ENCODE results near the gene TMEM63B. TPM values are rescaled to one million over a fixed set of nuclear protein-coding genes. Genes with fewer than 3 reads are reported as not detected.
A peak's percentile ranks its signal among the peaks of the same experiment; 100 is the strongest.

The TMEM63B gene
- total RNA-seq, 2 experiments from 2014 or later: 11.1 to 11.6 TPM

GRCh38 chr6:44101832-44102231, 25.5 kb upstream of the TMEM63B start:
- no peaks in the 10 kb centered on the region for H3K36me3 Mint-ChIP-seq
- DNase-seq (no peak), ATAC-seq (no peak)
- no peaks in the 10 kb centered on the region for H3K27me3 Mint-ChIP-seq
- CTCF ChIA-PET: interaction anchor here (1.5 kb wide), 1 partner anchor 49 kb away, joined by 7 read pairs; no protein-coding TSS in a partner anchor
- no peaks in the 10 kb centered on the region for H3K9me3 Mint-ChIP-seq (ENCODE audit: low read depth)
- H3K4me1 Mint-ChIP-seq: peaks cover 17% of the 10 kb centered on the region
- H3K27ac Mint-ChIP-seq: no peak overlapping the region
- no peak overlapping the region for H3K4me3 Mint-ChIP-seq

- no peaks in the 10 kb centered on the region for H3K9me3 Mint-ChIP-seq (ENCODE audit: low read depth)
- CTCF ChIA-PET: interaction anchor here (0.6 to 1.5 kb wide), 3 partner anchors 49 to 1115 kb away, joined by 3 to 7 read pairs (median 3); no protein-coding TSS in a partner anchor
- no peak overlapping the region for H3K4me3 Mint-ChIP-seq
- ATAC-seq (no peak), DNase-seq (no peak)
- H3K36me3 Mint-ChIP-seq: no peaks in the 10 kb centered on the region
- H3K27me3 Mint-ChIP-seq: no peaks in the 10 kb centered on the region
- no peak overlapping the region for H3K27ac Mint-ChIP-seq
- H3K4me1 Mint-ChIP-seq: peaks cover 17% of the 10 kb centered on the region
Measured at GRCh38 chr6:44102527-44102926, 24.8 kb upstream of the TMEM63B start.

- CTCF ChIA-PET: interaction anchor here (0.6 to 1.1 kb wide), 2 partner anchors 29 to 30 kb away, joined by 3 read pairs; no protein-coding TSS in a partner anchor
- no peak for ATAC-seq
Measured at GRCh38 chr6:44104481-44105021, 22.8 kb upstream of the TMEM63B start.

DNA sequence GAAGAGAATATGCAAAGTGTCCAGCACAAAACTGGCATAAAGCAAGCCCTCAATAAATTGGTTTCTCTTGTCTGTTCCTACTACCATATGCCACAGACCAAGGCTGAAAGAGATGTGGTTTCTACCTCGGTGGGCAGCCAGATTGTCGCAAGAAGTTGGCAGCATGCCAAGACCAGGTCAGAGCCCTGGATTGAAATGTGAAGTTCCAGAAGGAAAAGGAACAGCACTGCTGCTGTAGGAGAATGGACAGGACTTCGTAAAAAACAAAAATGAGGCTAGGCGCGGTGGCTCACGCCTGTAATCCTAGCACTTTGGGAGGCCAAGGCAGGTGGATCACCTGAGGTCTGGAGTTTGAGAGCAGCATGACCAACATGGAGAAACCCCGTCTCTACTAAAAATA, 22.2 kb upstream of the TMEM63B start:
- ATAC-seq: no peak
- H3K27ac Mint-ChIP-seq: no peak overlapping the region

More at GRCh38 chr6:44104481-44105021, 22.8 kb upstream of the TMEM63B start:
- no peak for DNase-seq
- no peaks in the 10 kb centered on the region for H3K9me3 Mint-ChIP-seq (ENCODE audit: low read depth)
- H3K4me1 Mint-ChIP-seq: peaks cover 17% of the 10 kb centered on the region
- no peaks in the 10 kb centered on the region for H3K27me3 Mint-ChIP-seq
- H3K4me3 Mint-ChIP-seq: no peak overlapping the region
- no peak overlapping the region for H3K27ac Mint-ChIP-seq
- H3K36me3 Mint-ChIP-seq: peaks cover 2% of the 10 kb centered on the region

GRCh38 chr6:44105993-44106740, 21.2 kb upstream of the TMEM63B start:
- Mint-ChIP-seq H3K9me3 (ENCODE audit: low read depth) (no peaks in the 10 kb centered on the region), H3K27me3 (no peaks in the 10 kb centered on the region), H3K4me1 (peaks cover 27% of the 10 kb centered on the region), H3K27ac (no peak overlapping the region), H3K4me3 (no peak overlapping the region), H3K36me3 (peaks cover 3% of the 10 kb centered on the region)
- DNase-seq (no peak), ATAC-seq (no peak)
- CTCF ChIA-PET: interaction anchor here (0.6 to 1.7 kb wide), 3 partner anchors 9 to 27 kb away, joined by 3 to 4 read pairs (median 4); no protein-coding TSS in a partner anchor

More for the DNA sequence above, 22.2 kb upstream of the TMEM63B start:
- H3K27me3 Mint-ChIP-seq: no peaks in the 10 kb centered on the region
- H3K4me3 Mint-ChIP-seq: no peak overlapping the region
- H3K4me1 Mint-ChIP-seq: peaks cover 19% of the 10 kb centered on the region
- DNase-seq: no peak
- H3K9me3 Mint-ChIP-seq (ENCODE audit: low read depth): no peaks in the 10 kb centered on the region
- H3K36me3 Mint-ChIP-seq: peaks cover 2% of the 10 kb centered on the region
- CTCF ChIA-PET: interaction anchor here (0.6 to 1.7 kb wide), 2 partner anchors 10 to 30 kb away, joined by 3 read pairs; no protein-coding TSS in a partner anchor

- H3K27ac Mint-ChIP-seq: no peak overlapping the region
- ATAC-seq (no peak), DNase-seq (no peak)
- CTCF ChIA-PET: interaction anchor here (0.6 to 1.3 kb wide), 2 partner anchors 10 to 28 kb away, joined by 4 read pairs; no protein-coding TSS in a partner anchor
- H3K27me3 Mint-ChIP-seq: no peaks in the 10 kb centered on the region
- no peak overlapping the region for H3K4me3 Mint-ChIP-seq
- peaks cover 27% of the 10 kb centered on the region for H3K4me1 Mint-ChIP-seq
- H3K9me3 Mint-ChIP-seq (ENCODE audit: low read depth): no peaks in the 10 kb centered on the region
- H3K36me3 Mint-ChIP-seq: peaks cover 3% of the 10 kb centered on the region
Measured at GRCh38 chr6:44107017-44107416, 20.3 kb upstream of the TMEM63B start.

DNA sequence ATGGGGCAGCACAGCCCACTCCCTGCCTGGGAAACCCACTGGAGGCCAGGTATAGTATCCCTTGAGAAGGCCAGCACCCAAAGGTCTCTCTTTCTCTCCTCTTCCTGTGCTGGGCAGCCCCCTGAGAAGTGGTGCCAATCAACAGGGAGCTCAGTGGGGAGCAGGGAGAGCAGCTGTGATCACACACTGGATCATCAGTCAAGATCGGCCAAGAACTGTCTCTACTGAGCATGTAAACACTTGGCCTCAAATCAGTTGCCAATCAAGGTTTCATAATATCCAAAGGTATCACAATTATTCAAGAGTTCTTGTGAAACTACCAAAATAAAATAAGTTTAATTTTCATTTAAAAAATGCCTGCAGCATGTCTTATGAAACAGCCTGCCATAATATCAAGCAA, 18.9 kb upstream of the TMEM63B start:
- Mint-ChIP-seq H3K27me3 (no peaks in the 10 kb centered on the region), H3K9me3 (ENCODE audit: low read depth) (no peaks in the 10 kb centered on the region), H3K36me3 (peaks cover 7% of the 10 kb centered on the region), H3K4me3 (no peak overlapping the region), H3K4me1 (peaks cover 22% of the 10 kb centered on the region), H3K27ac (no peak overlapping the region)
- CTCF ChIA-PET: interaction anchor here (1.3 to 1.7 kb wide), 2 partner anchors 9 to 11 kb away, joined by 4 to 5 read pairs; no protein-coding TSS in a partner anchor
- DNase-seq (no peak), ATAC-seq (no peak)

GRCh38 chr6:44109212-44109611, 18.1 kb upstream of the TMEM63B start:
- Mint-ChIP-seq H3K36me3 (peaks cover 9% of the 10 kb centered on the region), H3K4me3 (no peak overlapping the region), H3K4me1 (peaks cover 22% of the 10 kb centered on the region), H3K9me3 (ENCODE audit: low read depth) (no peaks in the 10 kb centered on the region), H3K27me3 (no peaks in the 10 kb centered on the region), H3K27ac (no peak overlapping the region)
- CTCF ChIA-PET: interaction anchor here (1.7 to 2.0 kb wide), 2 partner anchors 9 to 42 kb away, joined by 5 to 6 read pairs; no protein-coding TSS in a partner anchor
- no peak for ATAC-seq
- no peak for DNase-seq

DNA sequence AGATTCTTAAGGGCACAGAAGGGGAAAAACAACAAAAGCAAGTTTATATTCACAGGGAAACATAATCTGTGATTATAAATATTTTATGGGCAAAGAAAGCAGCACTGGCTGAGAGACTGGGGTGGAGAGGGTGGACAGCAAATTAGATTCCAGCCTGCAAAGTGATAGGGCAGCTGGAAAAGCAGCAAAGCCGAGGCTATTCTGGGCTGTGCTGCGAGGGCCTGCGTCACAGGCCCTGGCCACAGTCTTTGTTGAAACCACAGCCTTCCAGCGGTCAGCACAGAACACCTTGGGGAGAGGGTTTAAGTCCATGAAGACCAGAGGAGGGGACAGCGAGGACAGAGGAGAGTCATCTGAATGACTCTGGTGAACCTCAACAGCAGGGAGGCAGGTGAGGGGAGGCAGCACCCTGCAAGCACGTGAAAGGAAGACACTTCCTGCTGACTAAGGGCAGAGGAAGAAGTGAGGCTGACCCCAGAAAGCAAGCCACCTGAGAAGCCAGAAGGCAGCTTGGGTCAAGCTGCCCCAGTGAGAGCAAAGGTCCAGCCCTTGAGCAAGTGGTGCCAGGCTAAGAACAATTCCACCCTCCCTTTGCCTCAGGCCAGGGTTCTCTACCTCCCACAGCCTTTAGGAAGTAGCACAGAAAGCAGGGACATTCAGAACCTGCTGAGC, 17.2 kb upstream of the TMEM63B start:
- Mint-ChIP-seq H3K4me3 (no peak overlapping the region), H3K9me3 (ENCODE audit: low read depth) (no peaks in the 10 kb centered on the region), H3K4me1 (peaks cover 15% of the 10 kb centered on the region), H3K36me3 (peaks cover 10% of the 10 kb centered on the region), H3K27me3 (no peaks in the 10 kb centered on the region), H3K27ac (peak overlapping the region; percentile 31)
- ATAC-seq (no peak), DNase-seq (no peak)
- CTCF ChIA-PET: interaction anchor here (1.6 to 2.4 kb wide), 3 partner anchors 12 to 41 kb away, joined by 6 to 13 read pairs (median 8); no protein-coding TSS in a partner anchor

DNA sequence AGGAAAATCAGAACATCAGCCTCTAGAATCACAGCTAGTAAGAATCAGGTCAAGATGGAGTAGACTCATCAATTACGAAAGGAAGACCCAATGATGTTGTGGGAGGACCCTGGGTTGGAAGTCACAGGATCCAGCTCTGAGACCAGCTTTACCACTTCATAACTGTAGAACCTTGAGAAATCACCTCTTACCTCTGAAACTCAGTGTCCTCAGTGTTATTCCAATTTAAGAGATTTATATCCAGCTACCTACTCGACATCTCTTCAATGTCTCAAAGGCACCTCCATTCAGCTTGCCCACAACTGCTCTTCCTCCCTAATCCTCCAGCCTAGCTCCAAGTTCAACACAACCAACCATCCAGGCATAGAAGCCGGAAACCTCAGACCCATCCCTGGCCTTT, 16.4 kb upstream of the TMEM63B start:
- no peaks in the 10 kb centered on the region for H3K9me3 Mint-ChIP-seq (ENCODE audit: low read depth)
- no peaks in the 10 kb centered on the region for H3K27me3 Mint-ChIP-seq
- no peak for ATAC-seq
- H3K4me3 Mint-ChIP-seq: no peak overlapping the region
- peaks cover 14% of the 10 kb centered on the region for H3K4me1 Mint-ChIP-seq
- H3K27ac Mint-ChIP-seq: no peak overlapping the region
- no peak for DNase-seq
- H3K36me3 Mint-ChIP-seq: peaks cover 13% of the 10 kb centered on the region
- CTCF ChIA-PET: interaction anchor here (1.1 to 2.4 kb wide), 6 partner anchors 13 to 146 kb away, joined by 3 to 13 read pairs (median 6); no protein-coding TSS in a partner anchor

GRCh38 chr6:44111434-44112417, 15.6 kb upstream of the TMEM63B start:
- CTCF ChIA-PET: interaction anchor here (1.1 to 2.4 kb wide), 6 partner anchors 11 to 145 kb away, joined by 3 to 13 read pairs (median 6); no protein-coding TSS in a partner anchor
- peaks cover 15% of the 10 kb centered on the region for H3K36me3 Mint-ChIP-seq

GRCh38 chr6:44113414-44113813, 13.9 kb upstream of the TMEM63B start:
- peaks cover 17% of the 10 kb centered on the region for H3K36me3 Mint-ChIP-seq
- no peak overlapping the region for H3K4me3 Mint-ChIP-seq
- H3K27ac Mint-ChIP-seq: no peak overlapping the region
- CTCF ChIA-PET: interaction anchor here (0.7 to 0.9 kb wide), 2 partner anchors 38 to 266 kb away, joined by 3 read pairs; no protein-coding TSS in a partner anchor
- H3K9me3 Mint-ChIP-seq (ENCODE audit: low read depth): no peaks in the 10 kb centered on the region
- ATAC-seq (no peak), DNase-seq (no peak)
- no peaks in the 10 kb centered on the region for H3K27me3 Mint-ChIP-seq
- H3K4me1 Mint-ChIP-seq: peaks cover 22% of the 10 kb centered on the region

More at GRCh38 chr6:44111434-44112417, 15.6 kb upstream of the TMEM63B start:
- ATAC-seq: no peak
- H3K4me3 Mint-ChIP-seq: no peak overlapping the region
- H3K27ac Mint-ChIP-seq: no peak overlapping the region
- DNase-seq: no peak
- no peaks in the 10 kb centered on the region for H3K9me3 Mint-ChIP-seq (ENCODE audit: low read depth)
- H3K27me3 Mint-ChIP-seq: no peaks in the 10 kb centered on the region
- H3K4me1 Mint-ChIP-seq: peaks cover 17% of the 10 kb centered on the region
